GM12891 (cell line): ENCODE data around the gene IL2RA.

ENCODE experiments used
- DNase-seq: peaks from one replicate; pipeline ENCODE4 v3.0.0; 2011; ENCODE audit warnings: low spot score; ENCODE audit not compliant: insufficient read length
- FAIRE-seq: peaks from 2 replicates; lab custom pipeline; 2011; peaks lifted over from hg19 to GRCh38; lab: Jason Lieb, UNC
- PAX5 ChIP-seq: IDR thresholded peaks from 2 replicates; pipeline ENCODE4 v1.6.1; 2011; ENCODE audit warnings: low read length, moderate library complexity, mild to moderate bottlenecking; ENCODE audit not compliant: insufficient read depth, severe bottlenecking
- POLR2A ChIP-seq: IDR thresholded peaks from 2 replicates; pipeline ENCODE4 v1.6.1; 2011; ENCODE audit warnings: low read depth, low read length, control low read depth
- POLR2AphosphoS5 ChIP-seq: IDR thresholded peaks from 2 replicates; pipeline ENCODE4 v1.6.1; 2011; ENCODE audit warnings: low read depth, low read length, control low read depth
- POU2F2 ChIP-seq: IDR thresholded peaks from 2 replicates; pipeline ENCODE4 v1.6.1; 2011; ENCODE audit warnings: low read depth, mild to moderate bottlenecking, control low read depth, low read length, moderate library complexity
- SPI1 ChIP-seq: IDR thresholded peaks from 2 replicates; pipeline ENCODE4 v1.6.1; 2011; ENCODE audit warnings: low read depth, low read length, control low read depth
- TAF1 ChIP-seq: IDR thresholded peaks from 2 replicates; pipeline ENCODE4 v1.6.1; 2011; ENCODE audit warnings: low read depth, low read length, control low read depth

IL2RA gene

GRCh38 chr10:6030940-6031339, 31.2 kb downstream of the IL2RA start:
- TF ChIP-seq POLR2A = no peak
- TF ChIP-seq POU2F2 = no peak
- no peak for TF ChIP-seq SPI1
- TF ChIP-seq TAF1 = no peak
- TF ChIP-seq POLR2AphosphoS5 = no peak
- no peak for TF ChIP-seq PAX5
- no peak for FAIRE-seq

DNA sequence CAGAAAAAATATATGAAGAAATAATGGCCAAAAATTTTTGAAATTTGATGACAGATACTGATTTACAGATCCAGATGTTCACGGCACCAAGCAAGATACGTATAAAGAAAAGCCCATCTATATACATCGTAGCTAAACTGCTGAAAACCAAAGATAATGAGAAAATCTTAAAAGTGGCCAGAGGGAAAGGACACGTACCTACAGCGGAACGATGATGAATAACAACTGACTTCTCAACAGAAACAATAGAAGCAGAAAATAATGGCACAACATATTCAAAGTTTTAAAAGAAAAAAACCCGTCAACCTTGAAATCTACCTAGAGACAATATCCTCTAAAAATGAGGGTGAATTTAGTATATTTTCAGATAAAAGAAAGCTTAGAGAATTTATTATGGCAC, 31.9 kb downstream of the IL2RA start:
- TF ChIP-seq SPI1 (no peak), POLR2A (no peak), TAF1 (no peak), PAX5 (no peak), POLR2AphosphoS5 (no peak), POU2F2 (no peak)
- DNase-seq = no peak
- FAIRE-seq = no peak

More at GRCh38 chr10:6030940-6031339, 31.2 kb downstream of the IL2RA start:
- no peak for DNase-seq

- TF ChIP-seq PAX5 (no peak), POLR2A (no peak), TAF1 (no peak)
- FAIRE-seq = no peak
- DNase-seq = no peak
These were observed 34.2 kb downstream of the IL2RA start for GRCh38 chr10:6027929-6028328.

DNA sequence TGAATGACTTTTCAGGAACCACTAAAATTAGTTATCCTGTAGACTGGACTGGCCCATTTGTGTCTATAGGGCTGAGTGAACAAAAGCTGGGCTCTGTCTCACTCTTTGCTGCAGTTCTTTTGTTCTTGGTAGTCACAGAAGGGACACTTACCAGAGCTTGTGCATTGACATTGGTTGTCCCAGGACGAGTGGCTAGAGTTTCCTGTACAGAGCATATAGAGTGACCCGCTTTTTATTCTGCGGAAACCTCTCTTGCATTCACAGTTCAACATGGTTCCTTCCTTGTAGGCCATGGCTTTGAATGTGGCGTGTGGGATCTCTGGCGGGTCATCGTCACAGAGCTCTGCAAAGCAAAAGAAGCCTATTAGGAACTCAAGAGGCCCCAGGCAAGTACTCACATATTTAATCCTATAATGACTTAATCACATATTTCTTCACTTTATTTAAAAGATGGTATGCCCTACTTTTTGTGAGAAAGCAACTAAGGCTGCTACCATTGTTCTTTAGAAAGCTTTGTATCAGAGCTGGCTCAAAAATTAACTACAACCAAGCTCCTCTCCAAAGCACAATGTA, 36.4 kb downstream of the IL2RA start:
- no peak for FAIRE-seq
- TF ChIP-seq PAX5 = no peak
- TF ChIP-seq SPI1 = no peak
- no peak for TF ChIP-seq TAF1
- no peak for TF ChIP-seq POLR2AphosphoS5
- no peak for TF ChIP-seq POU2F2
- TF ChIP-seq POLR2A = no peak
- DNase-seq = no peak

- TF ChIP-seq POLR2AphosphoS5 = no peak
- no peak for TF ChIP-seq POLR2A
- TF ChIP-seq SPI1 = no peak
- no peak for TF ChIP-seq TAF1
- TF ChIP-seq POU2F2 = no peak
- no peak for TF ChIP-seq PAX5
- no peak for DNase-seq
- peak; percentile 83 for FAIRE-seq
These were observed 37.9 kb downstream of the IL2RA start for GRCh38 chr10:6024334-6024682.

DNA sequence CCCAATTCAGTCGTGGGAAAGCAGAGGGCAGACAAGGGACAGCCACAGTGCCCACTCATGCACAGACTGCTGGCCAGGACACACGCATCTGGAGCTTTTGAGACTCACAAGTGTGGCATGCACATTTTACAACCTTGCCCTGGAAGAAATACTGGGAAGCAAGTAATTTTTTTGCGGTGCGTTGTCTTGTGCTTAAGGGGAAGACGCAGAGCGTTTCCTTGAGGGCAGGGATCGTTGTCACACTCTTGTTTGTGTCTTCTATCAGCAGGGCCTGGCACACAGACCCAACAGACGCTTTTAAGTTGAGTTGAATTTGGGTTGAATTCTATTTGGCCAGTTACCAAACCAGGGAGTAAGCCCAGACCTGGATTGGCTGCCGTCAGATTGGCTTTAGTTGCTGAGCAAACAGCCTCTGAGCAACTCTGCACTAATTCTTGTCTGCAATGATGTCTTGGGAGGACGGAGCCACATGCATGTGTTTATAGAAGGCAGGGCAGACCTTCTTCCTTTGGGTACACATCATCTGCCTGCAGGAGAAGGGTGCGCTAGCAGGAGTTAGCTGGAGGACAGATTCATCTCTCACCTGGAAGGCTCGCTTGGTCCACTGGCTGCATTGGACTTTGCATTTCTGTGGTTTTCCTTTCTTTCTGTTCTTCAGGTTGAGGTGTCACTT, 38.4 kb downstream of the IL2RA start:
- DNase-seq (no peak), FAIRE-seq (no peak)
- no peak for TF ChIP-seq SPI1
- TF ChIP-seq POU2F2 = no peak
- no peak for TF ChIP-seq PAX5
- no peak for TF ChIP-seq POLR2A

DNA sequence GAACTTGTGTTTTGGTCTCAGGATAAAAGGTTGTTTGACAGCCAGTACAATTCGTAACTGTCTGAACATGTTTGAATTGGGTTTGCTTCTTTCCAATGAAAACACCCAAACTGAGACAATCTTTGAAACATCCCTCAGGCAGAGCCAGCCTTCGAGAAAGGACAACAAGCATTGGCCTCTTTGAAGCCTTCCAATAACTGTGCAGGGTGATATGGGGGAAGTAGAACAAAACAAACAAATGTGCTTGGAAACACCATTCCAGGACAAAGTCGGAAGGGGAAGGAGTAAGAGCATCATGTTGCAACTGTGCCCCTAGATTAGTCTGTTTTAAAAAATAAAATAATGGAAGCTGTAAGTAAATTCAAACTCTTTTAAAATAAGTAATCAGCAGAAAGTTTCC, 39.5 kb downstream of the IL2RA start:
- FAIRE-seq = peak; percentile 9
- TF ChIP-seq POU2F2 (no peak), TAF1 (no peak), PAX5 (no peak)

DNA sequence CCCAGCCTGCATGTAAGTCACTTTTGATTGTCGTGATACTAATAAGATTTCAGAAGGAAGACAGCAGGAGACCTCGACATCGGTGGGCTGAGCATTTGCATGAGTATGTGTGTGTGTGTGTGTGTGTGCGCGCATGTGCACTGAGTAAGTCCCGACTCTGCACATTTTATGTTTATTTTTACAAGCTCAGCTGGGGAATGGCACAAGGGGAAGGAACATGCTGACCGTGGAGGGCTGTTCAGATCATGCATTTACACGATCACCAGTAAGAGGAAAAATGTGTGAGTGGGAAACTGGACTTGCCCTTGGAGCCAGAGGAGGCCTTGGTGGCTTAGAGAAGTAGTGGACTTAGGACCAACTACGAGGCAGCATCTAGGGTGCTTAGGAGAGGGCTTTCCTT, 41.3 kb downstream of the IL2RA start:
- FAIRE-seq = no peak
- no peak for DNase-seq
- TF ChIP-seq POLR2AphosphoS5 (no peak), POLR2A (no peak), POU2F2 (no peak), PAX5 (no peak)

More for the DNA sequence above, 39.5 kb downstream of the IL2RA start:
- DNase-seq = no peak

DNA sequence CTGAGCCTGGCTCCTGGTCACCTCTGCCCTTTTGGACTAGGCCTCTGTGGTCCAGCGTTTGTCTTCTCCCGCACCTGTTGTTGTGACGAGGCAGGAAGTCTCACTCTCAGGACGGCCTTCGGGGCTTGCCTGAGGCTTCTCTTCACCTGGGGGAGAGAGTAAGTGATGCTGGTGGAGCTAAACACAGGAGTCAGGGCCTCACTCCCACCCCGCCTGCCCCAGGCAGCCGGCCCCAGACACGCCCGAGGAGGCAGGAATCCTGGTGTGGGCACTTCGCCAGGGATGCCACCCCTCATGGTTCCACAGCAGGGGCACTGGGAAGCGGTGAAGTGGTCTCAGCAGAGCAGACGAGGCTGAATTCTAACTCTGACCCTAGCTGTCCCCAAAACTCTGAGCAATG, 42.4 kb downstream of the IL2RA start:
- DNase-seq (no peak), FAIRE-seq (no peak)
- TF ChIP-seq SPI1 = no peak
- no peak for TF ChIP-seq POLR2A
- TF ChIP-seq POU2F2 = no peak
- TF ChIP-seq PAX5 = no peak
- no peak for TF ChIP-seq POLR2AphosphoS5
- no peak for TF ChIP-seq TAF1

DNA sequence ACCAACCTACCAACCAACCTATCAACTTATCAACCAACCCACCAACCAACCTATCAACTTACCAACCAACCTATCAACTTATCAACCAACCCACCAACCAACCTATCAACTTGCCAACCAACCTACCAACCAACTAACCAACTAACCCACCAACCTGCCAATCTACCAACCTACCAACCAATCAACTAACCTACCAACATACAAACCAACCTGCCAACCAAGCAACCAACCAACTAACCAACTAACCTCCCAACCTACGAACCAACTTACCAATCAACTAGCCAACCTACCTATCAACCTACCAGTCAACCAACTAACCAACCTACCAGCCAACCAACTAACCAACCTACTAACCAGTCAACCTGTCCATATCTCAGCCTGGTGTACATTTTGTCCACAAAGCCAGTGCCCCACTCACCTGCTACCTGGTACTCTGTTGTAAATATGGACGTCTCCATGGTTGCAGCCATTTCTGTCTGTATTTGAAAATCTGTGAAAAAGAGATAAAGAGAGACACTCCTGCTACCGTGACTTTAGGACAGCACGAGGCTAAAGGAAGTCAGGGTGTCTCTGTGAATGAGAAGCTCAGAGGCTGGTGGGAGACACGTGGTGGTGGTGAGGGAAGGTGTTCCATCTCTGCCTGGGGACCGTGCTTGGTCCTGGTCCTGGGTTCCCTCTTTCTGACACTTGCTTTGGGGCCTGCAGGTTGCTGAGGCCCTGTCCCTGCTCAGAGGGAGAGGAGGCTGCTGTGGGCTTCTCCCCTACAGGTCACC, 43.0 kb downstream of the IL2RA start:
- no peak for TF ChIP-seq TAF1
- TF ChIP-seq PAX5 = no peak
- no peak for TF ChIP-seq POLR2A
- no peak for TF ChIP-seq SPI1
- TF ChIP-seq POU2F2 = no peak
- TF ChIP-seq POLR2AphosphoS5 = no peak
- FAIRE-seq (peak; percentile 88), DNase-seq (no peak)
